ENCODE data around the gene TPBGL.

DNA sequence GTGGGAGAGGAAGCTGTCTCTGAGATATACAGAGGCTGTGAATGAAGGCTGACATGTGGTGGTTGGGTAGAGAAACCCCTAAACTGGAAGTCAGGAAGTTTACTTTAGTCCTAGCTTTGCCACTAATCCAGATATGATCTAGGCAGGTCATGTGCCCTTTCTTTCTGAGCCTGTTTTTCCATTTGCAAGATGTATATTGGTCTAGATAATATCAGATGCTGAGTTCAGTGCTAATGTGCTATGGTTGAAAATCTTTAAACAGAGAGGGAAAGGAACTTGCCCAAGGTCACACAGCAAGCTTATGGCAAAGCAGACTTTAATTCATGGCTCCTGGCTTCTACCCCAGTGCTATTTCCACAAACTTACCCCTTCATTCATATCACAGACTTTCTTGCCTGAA is 25.7 kb upstream of the TPBGL start:
- TF ChIP-seq, protein P1, sequence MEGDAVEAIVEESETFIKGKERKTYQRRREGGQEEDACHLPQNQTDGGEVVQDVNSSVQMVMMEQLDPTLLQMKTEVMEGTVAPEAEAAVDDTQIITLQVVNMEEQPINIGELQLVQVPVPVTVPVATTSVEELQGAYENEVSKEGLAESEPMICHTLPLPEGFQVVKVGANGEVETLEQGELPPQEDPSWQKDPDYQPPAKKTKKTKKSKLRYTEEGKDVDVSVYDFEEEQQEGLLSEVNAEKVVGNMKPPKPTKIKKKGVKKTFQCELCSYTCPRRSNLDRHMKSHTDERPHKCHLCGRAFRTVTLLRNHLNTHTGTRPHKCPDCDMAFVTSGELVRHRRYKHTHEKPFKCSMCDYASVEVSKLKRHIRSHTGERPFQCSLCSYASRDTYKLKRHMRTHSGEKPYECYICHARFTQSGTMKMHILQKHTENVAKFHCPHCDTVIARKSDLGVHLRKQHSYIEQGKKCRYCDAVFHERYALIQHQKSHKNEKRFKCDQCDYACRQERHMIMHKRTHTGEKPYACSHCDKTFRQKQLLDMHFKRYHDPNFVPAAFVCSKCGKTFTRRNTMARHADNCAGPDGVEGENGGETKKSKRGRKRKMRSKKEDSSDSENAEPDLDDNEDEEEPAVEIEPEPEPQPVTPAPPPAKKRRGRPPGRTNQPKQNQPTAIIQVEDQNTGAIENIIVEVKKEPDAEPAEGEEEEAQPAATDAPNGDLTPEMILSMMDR (IDR thresholded peaks at IDR 0.05 in 8 of 11, conservative IDR thresholded peaks at IDR 0.05 in 3 of 11): no peak
- TF ChIP-seq POLR2A (IDR thresholded peaks at IDR 0.05): no peak
